Activated CD4-positive, CD25-positive, alpha-beta regulatory T cell treated with anti-CD3 and anti-CD28 coated beads, Interleukin-2, amount 50 U/mL, for 16 hours (primary cell): ENCODE data around the gene DCBLD2.

Source experiments
- DNase-seq: peaks from one replicate; pipeline ENCODE4 v3.0.0-alpha.2; 2020; ENCODE audit warnings: low read depth, low spot score

Gene DCBLD2

GRCh38 chr3:98829246-98829832 lies 72.2 kb downstream of the DCBLD2 start:
- no peak for DNase-seq

DNA sequence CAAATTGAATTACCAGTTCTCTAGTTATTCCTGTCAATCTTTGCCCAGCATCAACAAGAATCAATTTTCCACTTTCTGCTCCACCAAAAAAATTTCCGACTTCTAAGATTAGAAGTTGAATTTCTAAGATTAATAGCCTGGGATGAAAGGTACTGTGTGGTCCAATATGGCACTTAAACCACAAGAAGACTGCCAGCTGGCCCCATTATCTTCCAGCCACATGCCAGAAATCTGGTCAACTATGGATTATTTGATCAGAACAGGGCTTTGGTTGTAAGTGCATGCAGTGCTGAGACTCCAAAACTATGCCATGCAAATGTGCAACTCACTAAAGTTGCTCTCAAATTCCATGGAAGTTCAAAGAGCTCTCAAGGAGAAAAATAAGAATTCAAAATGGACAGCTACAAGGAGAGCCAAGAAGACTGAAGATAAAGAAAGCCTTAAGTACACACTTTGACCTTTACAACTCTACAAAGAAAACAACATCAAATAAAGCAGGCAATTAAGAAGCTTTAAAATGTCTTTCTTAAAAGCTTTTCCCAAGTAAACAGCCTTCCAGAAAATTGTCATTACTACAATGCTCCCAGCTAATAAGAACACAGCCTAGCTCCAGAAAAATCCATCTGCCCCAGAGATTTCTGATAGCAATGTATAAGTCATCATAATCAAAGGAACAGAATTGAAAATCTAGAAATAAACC lies 74.1 kb downstream of the DCBLD2 start:
- no peak for DNase-seq

GRCh38 chr3:98826126-98826525 lies 75.4 kb downstream of the DCBLD2 start:
- no peak for DNase-seq

GRCh38 chr3:98824256-98824655 lies 77.2 kb downstream of the DCBLD2 start:
- DNase-seq: no peak

- DNase-seq: no peak
Observed at GRCh38 chr3:98823791-98824190, 77.7 kb downstream of the DCBLD2 start.

GRCh38 chr3:98821063-98821462 lies 80.4 kb downstream of the DCBLD2 start:
- no peak for DNase-seq

GRCh38 chr3:98817547-98818041 lies 83.9 kb downstream of the DCBLD2 start:
- DNase-seq: no peak

DNA sequence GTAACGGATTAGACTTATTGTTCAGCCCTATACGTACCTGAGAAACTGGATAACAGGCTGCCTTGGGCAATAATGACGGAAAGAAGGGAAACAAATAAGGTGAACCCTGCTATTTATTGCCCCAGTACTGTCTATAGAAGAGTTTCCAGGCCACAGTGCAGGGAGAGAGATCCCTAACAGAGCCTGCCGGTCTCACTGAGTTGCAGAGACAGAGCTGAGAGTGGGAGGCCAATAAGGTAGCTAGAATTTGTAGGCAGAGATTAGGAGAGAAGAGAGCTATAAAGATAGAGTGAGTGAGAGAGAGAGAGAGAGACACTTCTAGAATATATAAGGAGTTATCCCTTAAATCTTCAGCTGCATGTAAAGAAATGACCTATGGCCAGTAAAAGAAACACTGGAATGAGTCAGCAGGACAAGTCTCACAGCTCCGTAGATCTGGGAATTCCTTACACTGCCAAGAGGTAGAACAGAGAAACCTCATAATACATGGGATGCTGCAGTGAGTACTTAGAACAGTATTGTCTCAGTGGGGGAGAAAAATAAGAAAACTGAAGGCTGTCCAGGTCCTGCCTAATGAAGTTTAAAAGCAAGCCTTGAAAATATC lies 86.6 kb downstream of the DCBLD2 start:
- no peak for DNase-seq

DNA sequence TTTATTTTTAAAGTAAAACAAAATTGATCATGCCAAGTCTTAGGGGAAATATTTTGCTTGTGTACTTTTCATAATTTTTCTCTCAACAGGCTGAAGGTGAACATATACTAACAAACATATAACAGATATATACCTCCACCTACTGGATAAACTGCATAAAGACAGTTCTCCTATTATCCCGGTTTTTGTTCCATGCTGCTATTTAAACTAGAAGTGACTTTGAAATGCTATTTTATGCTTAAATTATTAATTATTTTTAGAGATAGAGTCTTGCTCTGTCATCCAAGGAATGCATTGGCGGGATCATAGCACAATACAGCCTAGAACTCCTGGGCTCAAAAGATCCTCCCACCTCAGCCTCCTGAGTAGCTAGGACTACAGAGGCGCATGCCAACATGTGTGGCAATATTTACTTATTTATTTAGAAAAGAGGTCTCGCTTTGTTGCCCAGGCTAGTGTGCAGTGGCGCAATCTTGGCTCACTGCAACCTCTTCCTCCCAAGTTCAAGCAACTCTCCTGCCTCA lies 88.6 kb downstream of the DCBLD2 start:
- DNase-seq: no peak

DNA sequence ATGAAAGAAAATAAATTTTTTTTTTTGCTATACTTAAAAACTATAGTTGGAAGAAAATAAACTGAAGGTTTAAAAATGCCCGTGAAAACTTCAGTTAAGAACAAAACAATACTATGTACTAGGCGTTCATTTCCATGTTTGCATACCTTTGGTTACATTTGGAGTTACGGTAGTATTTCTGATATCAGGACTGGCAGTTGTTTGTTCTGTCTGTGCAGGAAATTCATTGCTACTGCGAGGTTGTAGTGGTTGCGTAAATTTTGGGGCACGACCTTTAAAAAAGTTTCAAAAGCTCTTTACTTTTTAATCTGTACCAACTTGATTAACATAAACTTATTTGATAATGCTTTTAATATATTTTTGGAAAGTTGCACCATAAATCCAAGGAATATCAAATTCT lies 90.4 kb downstream of the DCBLD2 start:
- no peak for DNase-seq

GRCh38 chr3:98809557-98809956 lies 91.9 kb downstream of the DCBLD2 start:
- DNase-seq: no peak

DNA sequence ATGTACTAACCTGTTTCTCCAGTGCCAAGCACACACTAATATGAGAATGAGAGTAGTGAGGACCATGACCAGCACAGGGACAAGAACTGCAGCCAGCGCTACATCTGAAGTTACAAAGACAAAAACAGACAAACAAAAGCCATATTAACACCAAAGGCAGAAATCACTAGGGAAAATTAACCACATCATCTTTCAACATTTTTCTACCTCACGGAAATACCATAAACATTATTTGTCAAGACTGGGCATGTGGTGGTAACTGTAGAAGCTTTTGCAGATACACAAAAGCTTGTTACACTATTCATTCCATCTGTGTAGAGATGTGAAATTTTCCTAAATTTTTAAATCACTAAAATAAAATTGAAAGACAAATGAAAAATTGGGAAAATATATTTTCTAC lies 93.4 kb downstream of the DCBLD2 start:
- DNase-seq: no peak

DNA sequence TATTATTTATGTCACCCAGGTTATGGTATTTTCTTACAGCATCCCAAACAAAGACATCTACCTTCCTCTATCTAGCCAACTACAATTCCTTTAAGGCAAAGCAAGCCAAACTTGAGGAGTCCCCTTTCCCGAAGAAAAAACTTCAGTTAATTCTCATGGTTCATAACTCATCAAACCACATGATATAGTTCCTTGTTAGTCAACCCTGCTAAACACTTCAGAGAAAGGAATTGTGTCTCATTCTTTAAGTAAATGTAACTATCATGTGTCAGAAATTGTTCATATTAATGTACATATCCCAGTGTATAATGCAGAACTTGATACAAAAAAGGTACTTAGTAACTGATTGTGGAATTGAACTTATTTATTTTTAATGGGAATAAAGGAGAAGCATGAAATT lies 93.9 kb downstream of the DCBLD2 start:
- DNase-seq: no peak

DNA sequence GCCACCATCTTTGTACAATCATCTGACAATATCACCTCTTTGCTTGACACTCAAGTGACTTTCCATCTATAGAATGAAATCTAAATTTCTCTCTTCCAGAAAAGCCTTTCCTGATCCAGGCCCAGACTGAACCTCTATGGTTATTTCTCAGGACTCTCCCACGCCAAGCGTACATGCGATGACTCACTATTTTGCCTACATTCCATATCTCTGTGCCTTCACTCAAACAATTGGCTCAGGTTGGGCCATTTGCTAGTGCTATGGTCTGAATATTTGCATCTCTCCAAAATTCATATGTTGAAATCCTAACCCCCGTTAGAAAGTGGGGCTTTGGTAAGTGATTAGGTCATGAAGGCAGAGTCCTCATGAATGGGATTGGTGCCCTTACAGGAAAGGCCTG lies 94.5 kb downstream of the DCBLD2 start:
- DNase-seq: no peak

- DNase-seq: no peak
Observed at GRCh38 chr3:98806521-98806920, 95.0 kb downstream of the DCBLD2 start.

- DNase-seq: no peak
Observed at GRCh38 chr3:98805571-98805970, 95.9 kb downstream of the DCBLD2 start.

- no peak for DNase-seq
Observed at GRCh38 chr3:98801043-98801747, 100.3 kb downstream of the DCBLD2 start.

- DNase-seq: no peak
Observed at GRCh38 chr3:98800401-98800800, 101.1 kb downstream of the DCBLD2 start.

DNA sequence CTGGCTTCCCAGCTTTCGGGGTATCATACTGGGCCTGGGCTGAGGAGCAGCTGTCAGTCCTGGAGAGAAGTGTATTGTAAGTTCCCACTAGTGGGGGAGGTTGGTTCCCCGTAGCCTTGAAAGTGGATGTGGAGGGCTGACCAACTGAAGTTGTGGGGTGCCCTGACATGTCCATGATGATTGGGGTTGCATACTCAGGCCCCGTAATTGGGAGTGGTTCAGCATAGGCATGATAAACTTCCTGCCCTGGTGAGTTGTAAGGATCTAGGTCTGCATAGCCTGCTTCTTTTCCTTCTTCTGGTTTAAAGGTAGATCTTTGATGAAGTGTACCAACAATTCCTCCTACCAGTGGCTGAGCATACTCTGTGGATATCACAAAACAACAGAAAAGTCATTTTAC lies 102.0 kb downstream of the DCBLD2 start:
- no peak for DNase-seq

- DNase-seq: no peak
Observed at GRCh38 chr3:98798820-98799219, 102.7 kb downstream of the DCBLD2 start.

GRCh38 chr3:98797905-98798304 lies 103.6 kb downstream of the DCBLD2 start:
- no peak for DNase-seq

DNA sequence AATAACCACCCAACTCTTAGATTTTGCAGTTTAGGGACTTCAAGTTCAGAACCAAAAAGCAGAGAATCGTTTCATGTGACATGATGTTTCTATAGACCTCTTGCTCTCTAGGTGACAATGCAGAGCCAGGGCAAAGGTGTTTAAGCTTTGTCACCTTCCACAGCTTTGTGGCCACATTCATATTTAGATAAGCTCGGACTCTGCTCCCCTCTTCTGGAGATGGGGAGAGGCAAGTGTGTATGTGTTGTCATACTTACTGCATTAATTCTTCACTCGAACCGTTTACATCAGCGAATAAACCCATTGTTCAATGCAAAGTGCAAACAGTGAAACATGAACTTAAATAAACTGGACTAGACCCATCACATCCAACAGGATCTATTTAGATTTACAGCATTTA lies 105.2 kb downstream of the DCBLD2 start:
- DNase-seq: no peak
